NCI-H226 (cell line): ENCODE measurements around the gene ALKBH5.
"Not testable (repeated sequence)": the region's sequence is repeated elsewhere in the genome, so short reads cannot be mapped to it uniquely, and the experiment has no call there.

Experiments used
- DNase-seq: peaks from one replicate; pipeline ENCODE4 v3.0.0-alpha.2; 2015

Gene ALKBH5

DNA sequence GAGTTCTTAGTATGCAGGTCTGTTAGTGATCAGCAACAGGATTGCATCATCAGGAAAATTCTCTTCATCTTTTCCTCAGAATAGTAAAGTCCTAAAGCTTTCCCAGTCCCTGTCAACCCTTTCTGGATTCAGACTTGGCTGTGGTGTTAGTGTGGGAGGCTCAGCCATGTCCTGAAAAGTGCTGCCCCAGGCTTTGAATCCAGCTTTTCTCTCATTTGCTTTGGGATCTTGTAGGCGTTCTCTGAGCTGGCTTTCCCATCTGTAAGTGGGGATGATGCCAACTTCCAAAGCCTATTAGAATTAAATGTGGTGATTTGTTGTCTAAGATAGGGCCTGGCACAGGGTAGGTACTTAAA is 3.0 kb downstream of the ALKBH5 start:
- DNase-seq = no peak

DNA sequence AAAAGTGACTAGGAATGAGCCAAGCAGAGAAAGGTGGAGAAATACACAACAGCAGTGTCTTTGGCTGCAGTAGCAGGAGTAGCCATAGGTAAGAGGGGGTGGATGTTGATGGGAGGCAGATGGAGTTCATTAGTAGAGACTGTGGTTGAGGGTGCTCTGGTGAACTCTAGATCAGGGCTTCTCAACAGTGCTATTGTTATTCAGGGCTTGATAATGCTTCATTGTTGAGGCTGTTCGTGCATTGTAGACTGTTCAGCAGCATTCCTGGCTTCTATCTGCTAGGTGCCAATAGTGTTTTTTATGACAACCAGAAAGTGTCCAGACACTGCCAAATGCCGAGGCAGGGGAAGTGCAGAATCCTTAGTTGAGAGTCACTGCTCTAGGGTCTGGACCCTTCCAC is 3.6 kb downstream of the ALKBH5 start:
- no peak for DNase-seq

DNA sequence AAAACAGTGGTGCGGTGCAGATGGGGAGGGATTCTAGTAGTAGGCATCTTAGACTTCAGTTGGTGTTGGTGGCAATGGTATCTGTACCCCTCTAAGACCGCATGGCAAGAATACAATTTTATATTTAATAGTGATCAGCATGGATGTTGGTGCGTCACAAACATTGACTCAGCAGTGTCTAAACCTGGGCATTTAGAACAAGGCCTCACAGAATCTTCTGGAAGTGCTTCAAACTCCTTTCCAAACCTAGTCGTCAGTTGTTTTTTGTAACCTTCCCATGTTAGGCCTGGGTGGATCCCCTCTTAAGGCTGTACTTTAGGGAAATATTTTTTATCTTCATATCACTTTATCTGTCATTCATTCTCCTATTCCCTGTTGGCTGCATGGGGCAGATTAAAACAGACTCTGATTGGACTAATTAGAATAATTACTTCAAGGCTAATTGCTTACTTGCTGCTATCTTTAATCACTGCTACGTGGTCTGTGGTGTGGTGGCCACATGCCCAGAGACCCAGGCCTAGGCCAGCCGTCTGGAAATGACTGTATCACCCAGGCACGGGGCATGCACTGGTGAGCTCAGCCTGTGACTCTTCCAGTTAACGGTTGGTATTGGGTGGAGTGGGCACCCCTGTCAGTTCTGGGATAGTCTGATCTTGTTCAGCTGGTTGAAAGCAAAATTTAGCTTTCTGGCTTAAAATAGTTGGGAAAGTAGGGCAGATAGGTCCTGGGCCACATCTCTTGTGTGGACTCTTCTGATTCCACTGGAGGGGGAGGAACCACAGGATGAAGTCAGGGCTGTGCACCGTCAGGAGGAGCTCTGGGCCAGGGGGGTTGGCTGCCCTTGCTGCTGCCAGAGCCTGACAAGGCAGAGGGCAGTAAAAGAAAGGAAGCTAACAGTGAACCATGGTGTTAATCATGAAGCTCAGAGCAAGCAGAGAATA is 4.5 kb downstream of the ALKBH5 start:
- no peak for DNase-seq

DNA sequence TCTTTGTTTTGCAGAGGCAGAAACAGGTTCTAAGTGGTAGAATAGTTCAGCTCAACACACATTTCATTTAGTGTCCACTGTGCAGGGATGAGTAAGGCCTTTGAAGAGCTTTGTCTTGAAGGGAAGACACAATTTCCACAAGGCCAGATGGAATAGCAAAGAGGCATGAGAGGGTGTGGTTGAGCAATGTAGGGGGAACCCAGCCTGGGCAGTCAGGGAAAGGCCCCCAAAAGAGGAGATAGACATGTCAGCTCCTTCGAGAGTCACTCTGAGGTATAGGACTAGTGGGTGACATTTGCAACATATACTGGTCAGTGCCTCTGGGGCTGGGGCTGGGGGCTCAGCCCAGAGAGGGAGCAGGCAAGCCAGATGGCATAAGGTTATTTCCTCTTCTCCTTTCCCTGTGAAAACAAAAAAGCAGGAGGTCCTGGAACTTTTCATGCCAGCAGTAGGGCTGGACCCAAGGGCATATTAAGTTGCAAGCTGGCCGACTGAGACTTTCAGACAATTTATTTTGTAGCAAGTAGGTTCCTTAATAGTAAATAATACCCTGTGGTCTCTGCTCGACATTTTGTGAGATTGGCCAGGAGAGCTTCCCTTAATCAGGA is 7.1 kb downstream of the ALKBH5 start:
- DNase-seq = no peak

DNA sequence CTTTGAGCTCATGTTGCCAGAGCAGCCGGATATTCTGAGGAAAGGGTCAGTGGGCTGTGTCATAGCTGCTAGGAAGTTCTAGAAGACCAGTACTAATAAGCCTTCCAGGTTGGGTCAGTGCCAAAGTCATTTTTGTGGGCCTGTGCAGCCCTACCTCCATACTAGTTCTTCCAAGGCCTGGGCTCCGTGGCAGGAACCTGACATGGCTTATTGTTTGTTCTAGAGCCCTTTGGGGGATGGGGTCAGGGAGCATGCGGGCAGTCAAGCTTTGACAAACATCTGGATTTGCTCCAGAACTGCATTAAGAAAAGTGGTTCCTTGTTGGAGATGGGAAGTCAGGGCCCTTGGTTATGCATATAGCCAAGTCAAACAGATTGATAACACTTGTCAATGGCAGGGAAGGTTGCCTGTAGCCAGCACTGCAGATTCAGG is 7.6 kb downstream of the ALKBH5 start:
- DNase-seq = no peak

DNA sequence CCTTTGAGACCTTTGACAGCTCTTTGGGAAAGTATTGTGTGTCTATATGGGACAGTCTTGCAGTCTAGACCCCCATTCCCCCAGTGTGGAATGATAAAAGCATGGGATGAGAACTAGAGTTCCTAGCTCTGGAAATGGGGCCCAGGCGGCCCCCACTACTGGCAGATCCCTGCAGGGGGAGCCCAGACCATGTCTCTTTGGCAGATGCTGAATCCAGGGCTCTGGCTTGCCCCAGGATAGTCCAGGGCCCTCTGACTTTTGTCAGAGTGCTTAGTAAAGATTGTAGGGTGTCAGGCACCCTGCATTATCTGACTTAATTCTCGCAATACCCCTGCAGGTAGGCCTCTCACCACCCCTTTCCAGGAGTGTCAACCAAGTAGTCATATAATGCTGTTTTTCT is 8.3 kb downstream of the ALKBH5 start:
- no peak for DNase-seq

DNA sequence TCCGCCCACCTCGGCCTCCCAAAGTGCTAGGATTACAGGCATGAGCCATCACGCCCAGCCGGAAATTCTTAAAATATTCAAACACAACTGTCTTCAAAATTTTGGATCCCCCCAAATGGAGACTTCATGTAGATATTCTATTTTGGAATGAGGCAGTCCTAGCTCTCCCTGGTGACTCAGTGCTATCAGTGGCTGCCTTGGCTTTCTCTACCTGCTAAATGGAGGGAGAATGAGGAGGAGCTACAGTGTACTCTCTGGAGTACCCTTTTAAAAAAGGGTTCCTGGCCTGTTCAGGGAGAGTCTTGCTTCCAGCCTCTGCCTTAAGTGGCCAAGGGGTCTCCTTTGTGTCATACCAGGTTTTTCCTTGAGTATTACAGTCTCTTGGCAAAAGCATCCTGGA is 10.8 kb downstream of the ALKBH5 start:
- no peak for DNase-seq

DNA sequence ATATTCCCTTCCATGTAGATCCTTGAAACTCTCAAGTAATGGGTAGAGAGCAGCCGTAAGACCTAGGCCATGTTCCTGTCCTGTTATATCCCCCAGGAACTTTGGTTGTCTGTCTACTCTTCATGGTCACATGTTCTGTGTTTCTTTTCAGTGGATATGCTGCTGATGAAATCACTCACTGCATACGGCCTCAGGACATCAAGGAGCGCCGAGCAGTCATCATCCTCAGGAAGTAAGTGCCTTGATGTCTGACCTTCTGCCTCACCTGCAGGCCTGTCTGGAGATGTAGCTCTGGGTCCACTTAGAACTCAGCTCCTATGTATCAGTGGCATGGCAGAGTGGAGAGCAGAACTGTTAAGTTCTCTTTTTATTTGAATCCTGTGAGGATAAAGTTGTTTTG is 11.2 kb downstream of the ALKBH5 start:
- DNase-seq = no peak

DNA sequence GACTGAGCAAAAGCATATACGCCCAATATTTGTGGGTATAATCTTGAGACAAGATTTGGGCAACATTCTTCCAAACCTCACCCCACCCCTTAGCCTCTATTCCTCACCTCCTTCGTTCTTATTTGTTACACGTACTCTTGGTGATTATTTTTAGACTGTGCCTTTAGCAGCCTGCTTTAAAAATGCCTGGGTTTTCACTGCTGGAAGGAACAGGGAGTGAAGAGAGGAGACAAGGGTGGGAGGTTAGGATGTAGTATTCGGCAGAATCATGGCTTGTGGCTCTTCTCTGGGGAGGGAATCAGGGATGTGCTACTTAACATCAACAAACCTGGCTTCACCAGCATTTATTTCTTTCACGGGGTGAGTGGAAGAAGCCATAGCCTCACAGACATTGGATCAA is 11.6 kb downstream of the ALKBH5 start:
- DNase-seq = no peak

DNA sequence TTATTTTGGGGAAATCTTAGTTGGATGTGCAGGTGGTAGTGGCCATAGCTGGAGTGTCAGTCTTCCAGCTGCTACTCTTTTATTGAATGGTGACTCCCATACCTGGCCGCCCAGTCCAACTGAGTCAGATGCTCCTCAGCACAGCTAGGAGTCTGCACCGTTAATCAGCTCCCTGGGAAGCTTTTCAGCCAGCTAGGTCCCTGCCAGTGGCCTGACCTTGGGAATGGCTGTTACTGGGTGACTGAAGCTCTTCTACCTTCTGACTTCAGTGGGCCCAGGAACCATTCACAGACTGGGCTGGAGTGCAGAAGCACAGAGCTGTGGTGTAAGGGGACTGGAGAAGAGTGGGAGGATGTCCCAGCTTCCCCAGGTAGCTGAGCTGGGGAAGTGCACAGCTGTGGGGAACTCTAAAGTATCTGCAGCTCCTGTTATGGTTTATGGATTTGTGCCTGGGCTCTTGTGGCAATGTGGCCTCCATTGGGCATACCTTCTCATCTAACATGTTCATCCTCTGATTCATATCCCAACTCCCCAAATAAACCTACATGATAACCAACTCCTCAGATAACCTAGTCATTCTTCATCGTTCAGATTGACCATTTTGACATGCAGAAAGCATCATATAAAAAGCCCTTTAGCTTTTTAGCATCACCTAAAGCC is 14.0 kb downstream of the ALKBH5 start:
- DNase-seq = no peak

DNA sequence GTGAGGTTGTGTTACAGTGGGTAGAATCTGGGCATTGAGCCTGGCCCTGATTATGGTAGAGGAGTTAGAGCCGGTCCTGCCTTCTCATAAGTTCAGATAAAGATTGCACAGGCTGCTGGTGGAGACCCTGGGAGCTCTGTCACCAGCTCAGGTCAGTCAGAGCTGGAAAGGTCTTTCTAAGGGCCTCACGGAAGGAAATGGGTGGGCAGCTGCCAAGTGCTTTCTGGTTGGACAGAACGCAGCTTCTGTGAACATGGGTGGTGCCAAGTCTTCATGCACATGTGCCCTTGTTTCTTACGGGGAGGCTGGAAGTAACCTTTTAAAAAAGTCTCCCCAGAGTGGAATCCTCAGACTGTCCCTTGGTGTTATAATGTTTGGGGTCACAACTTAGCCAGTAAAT is 14.9 kb downstream of the ALKBH5 start:
- no peak for DNase-seq

DNA sequence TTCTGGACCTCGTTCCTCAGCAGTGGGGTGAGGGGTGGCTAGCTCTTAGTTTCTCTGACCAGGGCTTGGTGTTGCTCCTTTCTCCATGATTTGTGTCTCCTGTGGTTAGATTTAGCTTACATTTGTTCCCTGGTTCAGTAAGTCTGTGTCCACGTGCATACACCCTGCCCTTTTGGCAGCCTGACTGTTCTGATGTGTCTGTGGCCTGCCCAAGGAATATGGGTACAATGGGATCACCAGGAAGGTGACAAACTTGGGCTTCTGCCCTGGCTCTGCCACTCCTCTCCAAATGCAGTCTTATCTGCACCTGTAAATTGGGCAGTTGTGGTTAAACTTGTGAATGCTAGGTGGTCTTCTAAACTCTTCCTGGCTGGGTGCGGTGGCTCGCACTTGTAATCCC is 17.5 kb downstream of the ALKBH5 start:
- no peak for DNase-seq

DNA sequence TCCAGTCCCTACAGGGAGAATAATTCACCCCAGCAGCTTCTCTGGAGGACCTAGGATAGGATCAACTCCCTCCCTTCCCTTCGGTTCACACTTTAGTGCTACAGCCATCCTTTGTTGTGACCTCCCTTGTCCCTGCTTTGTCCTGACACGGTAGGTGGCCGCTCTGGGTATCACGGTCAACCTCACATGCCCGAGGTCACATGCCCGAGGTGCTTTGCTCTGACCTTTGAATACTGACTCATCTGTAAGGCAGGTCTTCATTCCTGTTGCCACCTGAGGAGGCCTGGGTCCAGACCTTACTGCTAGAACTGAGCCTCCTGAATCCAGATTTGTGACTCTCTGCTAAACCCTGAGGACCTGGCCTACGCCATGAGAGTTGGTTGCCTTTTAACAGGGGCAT is 19.7 kb downstream of the ALKBH5 start:
- DNase-seq = no peak

DNA sequence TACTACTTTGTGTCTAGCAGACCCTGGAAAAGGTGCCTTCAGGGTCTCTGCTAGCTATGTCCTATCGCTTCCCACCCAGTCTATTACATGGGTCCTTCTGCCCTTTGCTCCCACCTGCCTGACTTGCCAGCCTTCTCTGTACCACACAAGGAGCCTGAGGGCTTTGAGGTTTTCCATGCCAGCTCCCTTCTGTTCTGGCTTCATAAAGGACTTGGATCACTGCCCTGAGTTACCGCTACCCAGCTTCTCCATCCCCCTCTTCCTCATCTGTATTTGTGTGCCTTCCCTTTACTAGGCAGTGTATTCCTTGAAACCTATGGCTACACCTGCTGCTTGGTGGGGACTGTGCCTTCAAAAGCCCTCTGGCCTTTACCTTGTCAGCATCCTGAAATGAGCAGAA is 22.2 kb downstream of the ALKBH5 start:
- no peak for DNase-seq

DNA sequence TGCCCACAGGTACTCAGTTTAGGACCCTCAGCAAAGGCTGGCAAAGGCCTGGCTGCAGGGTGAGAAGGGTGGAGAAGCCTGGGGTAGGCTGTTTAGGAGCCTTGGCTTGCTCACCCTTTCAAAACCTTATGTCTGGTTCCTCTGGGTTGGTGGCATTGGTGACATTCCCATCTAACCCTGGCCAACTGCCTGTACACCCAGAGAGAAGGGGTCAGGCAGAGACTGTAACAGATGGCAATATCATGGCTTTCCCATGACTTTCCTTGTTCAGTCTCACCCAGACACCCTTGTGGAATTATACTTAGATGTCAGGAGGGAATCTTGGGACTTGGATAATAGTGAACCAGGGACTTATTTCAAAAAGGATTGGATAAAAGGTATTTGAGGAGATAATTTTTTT is 23.3 kb downstream of the ALKBH5 start:
- DNase-seq = no peak

DNA sequence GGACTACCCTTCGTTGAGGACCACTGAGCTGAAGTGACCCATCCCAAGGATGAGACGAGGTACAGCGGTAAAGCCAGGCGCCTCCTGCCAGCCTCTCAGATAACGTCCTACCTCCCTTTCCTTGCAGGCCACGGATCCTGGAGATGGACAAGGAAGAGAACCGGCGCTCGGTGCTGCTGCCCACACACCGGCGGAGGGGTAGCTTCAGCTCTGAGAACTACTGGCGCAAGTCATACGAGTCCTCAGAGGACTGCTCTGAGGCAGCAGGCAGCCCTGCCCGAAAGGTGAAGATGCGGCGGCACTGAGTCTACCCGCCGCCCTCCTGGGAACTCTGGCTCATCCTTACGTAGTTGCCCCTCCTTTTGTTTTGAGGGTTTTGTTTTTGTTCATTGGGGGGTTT is 24.5 kb downstream of the ALKBH5 start:
- DNase-seq = no peak

DNA sequence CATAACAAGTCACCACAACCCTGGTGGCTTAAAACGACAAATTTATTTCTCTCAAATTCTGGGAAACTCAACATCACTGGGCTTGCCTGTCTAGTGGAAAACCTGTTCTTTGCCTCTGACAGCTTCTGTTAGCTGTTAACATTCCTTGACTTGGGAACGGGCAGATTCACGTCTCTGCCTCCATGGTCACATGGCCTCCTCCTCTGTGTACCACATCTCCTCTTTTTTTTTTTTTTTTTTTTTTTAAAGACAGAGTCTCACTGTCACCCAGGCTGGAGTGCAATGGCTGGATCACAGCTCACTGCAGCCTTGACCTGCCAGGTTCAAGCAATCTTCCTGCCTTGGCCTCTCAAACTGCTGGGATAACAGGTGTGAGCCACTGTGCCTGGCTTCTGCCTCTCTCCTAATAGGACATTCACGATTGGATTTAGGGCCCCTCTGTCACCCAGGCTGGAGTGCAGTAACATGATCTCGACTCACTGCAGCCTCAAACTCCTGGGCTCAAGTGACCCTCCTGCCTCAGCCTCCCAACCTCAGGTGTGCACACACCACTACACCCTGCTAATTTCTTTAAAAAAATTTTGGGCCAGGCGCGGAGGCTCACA is 30.1 kb downstream of the ALKBH5 start:
- no peak for DNase-seq

DNA sequence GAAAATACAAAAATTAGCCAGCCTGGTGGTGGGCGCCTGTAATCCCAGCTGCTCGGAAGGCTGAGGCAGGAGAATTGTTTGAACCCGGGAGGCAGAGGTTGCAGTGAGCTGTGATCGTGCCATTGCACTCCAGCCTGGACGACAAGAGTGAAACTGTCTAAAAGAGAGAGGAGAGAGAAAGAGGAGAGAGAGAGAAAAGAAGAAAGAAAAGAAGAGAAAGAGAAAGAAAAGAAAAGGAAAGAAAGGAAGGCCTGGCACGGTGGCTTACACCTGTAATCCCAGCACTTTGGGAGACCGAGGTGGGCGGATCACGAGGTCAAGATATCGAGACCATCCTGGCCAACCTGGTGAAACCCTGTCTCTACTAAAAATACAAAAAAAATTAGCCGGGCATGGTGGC is 33.3 kb downstream of the ALKBH5 start:
- DNase-seq = not testable (repeated sequence)

DNA sequence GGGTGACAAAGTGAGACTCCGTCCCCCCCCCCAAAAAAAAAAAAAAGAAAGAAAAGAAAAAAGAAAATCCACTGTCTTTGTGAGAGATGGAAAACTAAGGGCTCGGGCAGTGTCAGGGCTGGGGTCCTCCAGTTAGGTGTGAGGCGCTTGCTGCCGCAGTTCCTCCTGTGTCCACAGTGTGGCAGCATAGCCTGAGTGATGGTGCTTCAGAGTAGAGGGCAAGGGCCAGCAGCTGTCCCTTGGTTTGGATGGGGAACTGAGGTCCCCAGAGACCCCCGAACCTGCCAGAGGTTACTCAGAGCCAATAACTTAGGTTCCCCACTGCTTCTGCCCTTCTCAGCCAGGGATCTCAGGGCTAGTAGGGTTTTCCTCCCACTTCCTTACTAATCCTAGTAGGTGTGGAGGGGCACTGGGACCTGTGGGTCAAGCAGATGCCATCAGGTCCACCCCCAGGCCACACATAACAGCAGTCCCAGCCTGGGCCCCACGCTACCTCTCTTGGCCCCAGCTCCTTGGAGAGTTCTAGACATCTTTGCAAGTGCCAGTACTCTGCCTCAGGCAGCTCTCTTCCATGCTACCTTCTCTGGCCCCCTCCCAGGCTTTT is 33.9 kb downstream of the ALKBH5 start:
- peak; percentile 56 for DNase-seq

DNA sequence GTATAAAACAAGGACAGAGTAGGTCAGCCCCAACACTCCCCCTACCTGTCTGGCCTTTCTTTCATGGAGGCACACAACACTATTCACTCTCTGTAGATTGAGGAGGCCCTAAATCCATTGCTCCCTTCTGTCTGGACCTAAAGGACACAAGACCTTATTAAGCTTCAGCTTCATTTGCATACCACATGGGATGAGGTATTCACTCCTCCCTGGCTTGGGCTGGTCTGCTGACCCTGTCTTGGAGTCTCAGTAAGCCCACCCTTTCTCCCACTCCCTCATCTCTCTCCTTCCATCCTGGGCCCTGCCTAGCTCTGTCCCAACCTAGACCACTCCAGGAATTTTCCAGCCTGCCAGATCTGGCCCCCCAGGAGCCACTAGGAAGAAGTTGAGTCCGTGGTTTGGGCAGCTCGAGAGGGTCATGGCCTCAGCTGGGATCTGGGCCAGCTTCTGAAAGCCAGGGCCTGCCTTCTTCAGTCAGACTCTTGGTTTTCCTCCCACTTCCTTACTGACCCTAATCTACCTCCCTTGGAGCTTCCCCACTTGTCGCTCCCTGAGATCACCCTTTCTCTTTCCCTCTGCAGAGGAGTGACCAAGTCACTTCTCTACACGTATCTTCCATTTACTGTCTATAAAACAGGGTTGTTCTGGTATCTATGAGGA is 35.3 kb downstream of the ALKBH5 start:
- peak; percentile 77 for DNase-seq

DNA sequence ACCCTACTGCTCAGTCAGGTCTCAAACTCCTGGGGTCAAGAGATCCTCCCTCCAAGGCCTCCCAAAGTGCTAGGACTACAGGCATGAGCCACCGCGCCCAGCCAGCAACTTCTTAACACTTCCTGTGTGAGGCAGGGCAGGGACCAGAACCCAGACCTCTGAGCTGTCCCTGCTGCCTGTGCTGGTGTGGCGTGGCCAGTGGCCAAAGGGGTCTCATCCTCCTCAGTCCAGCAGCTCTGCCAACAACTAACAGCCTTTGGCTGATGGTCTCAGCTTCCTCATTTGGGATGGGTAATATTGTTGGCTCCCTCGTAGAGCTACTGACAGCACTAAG is 40.4 kb downstream of the ALKBH5 start:
- DNase-seq = no peak

DNA sequence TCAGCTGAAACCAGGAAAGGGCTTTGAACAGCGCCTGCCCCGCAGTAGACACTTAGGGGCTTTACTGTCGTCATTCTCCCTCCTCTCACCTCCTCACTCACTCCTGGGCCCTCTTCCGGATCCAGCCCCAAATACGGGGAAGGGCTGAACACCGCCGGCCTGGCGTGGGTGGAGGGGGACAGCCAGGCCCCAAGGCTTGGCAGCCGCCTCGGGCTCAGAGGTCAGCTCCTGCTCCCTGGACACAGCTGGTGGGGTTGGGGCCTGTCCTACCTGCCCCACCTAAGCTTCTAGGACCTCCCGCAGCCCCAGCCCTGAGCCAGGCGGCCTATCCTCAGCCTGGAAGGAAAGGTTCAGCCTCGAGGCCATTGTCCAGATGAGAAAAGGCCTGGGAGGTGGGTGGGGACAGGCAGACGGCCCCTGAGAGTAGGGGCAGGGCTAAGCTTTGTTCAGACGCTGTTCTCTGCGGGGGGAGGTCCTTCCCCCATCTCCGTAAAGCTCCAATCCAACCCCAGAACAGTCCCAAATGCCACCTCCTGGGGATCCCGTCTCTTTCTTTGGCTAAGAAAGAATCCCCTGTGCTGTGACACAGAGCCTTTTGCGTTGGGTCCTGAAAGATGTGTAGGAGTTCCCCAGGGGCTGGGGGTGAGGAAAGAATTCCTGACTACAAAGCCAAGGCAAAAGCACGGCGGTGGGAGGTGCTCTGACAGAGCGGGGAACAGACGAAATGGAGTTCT is 40.9 kb downstream of the ALKBH5 start:
- DNase-seq = no peak
